T follicular helper cell (primary cell): ENCODE results near the gene TAS2R30.

ENCODE experiments used
- DNase-seq: peaks from one replicate; pipeline ENCODE4 v3.0.0-alpha.2; 2020; ENCODE audit warnings: low read depth
- total RNA-seq, 2 experiments: gene quantifications; one replicate each; lab custom pipeline; 2026; lab: John Stamatoyannopoulos, UW

TAS2R30 gene
- 0.83 to 2.2 reads per million in 2 experiments for total RNA-seq

- no peak for DNase-seq
Observed at GRCh38 chr12:11134305-11134704, at the start of gene TAS2R30. Gene TAS2R30, minus strand, starts transcription at chr12:11134644. Its CDS starts 400 bp downstream, at chr12:11134244.

GRCh38 chr12:11183011-11183410 lies 48.6 kb upstream of the TAS2R30 start:
- DNase-seq = no peak

GRCh38 chr12:11182529-11182928 lies 48.1 kb upstream of the TAS2R30 start:
- no peak for DNase-seq

- no peak for DNase-seq
Observed at GRCh38 chr12:11178250-11178649, 43.8 kb upstream of the TAS2R30 start.

GRCh38 chr12:11174022-11174421 lies 39.6 kb upstream of the TAS2R30 start:
- DNase-seq = no peak

- DNase-seq = no peak
Observed at GRCh38 chr12:11171969-11172675, 37.7 kb upstream of the TAS2R30 start.

GRCh38 chr12:11171145-11171968 lies 36.9 kb upstream of the TAS2R30 start, which contains the start of gene SMIM10L1:
Gene SMIM10L1, plus strand, starts transcription at chr12:11171194. Its CDS starts 163 bp downstream, at chr12:11171357.
- peak; percentile 83 for DNase-seq

- DNase-seq = no peak
Observed at GRCh38 chr12:11170810-11171144, 36.3 kb upstream of the TAS2R30 start.

GRCh38 chr12:11166300-11166699 lies 31.9 kb upstream of the TAS2R30 start:
- no peak for DNase-seq

GRCh38 chr12:11164384-11164783 lies 29.9 kb upstream of the TAS2R30 start:
- no peak for DNase-seq

- DNase-seq = no peak
Observed at GRCh38 chr12:11162502-11162901, 28.1 kb upstream of the TAS2R30 start.

GRCh38 chr12:11158885-11159444 lies 24.5 kb upstream of the TAS2R30 start:
- DNase-seq = no peak

- no peak for DNase-seq
Observed at GRCh38 chr12:11154400-11154925, 20.0 kb upstream of the TAS2R30 start.

GRCh38 chr12:11152725-11153124 lies 18.3 kb upstream of the TAS2R30 start:
- DNase-seq = no peak

GRCh38 chr12:11150832-11151231 lies 16.4 kb upstream of the TAS2R30 start:
- DNase-seq = no peak

- no peak for DNase-seq
Observed at GRCh38 chr12:11147420-11147819, 13.0 kb upstream of the TAS2R30 start.

GRCh38 chr12:11144297-11144696 lies 9.9 kb upstream of the TAS2R30 start:
- no peak for DNase-seq

- no peak for DNase-seq
Observed at GRCh38 chr12:11143352-11143751, 8.9 kb upstream of the TAS2R30 start.

GRCh38 chr12:11136075-11136474 lies 1.6 kb upstream of the TAS2R30 start:
- DNase-seq = no peak

- DNase-seq = no peak
Observed at GRCh38 chr12:11133816-11134215, 628 bp downstream of the TAS2R30 start.

- no peak for DNase-seq
Observed at GRCh38 chr12:11133162-11133561, 1.3 kb downstream of the TAS2R30 start.

GRCh38 chr12:11130999-11131398 lies 3.4 kb downstream of the TAS2R30 start:
- no peak for DNase-seq

- no peak for DNase-seq
Observed at GRCh38 chr12:11130382-11130781, 4.1 kb downstream of the TAS2R30 start.
